Loucy (cell line): ENCODE data around the gene SLC35F6.

Experiments used
- CTCF ChIP-seq: fragments of 200-600 bp; sonication (generic); conservative IDR thresholded peaks from 2 replicates; pipeline ENCODE4 v1.5.1; 2014; ENCODE audit warnings: mild to moderate bottlenecking, antibody characterized with exemption, low read length
- EZH2phosphoT487 ChIP-seq: fragments of 200-600 bp; IDR thresholded peaks from 2 replicates; pipeline ENCODE4 v1.6.1; 2018; ENCODE audit warnings: antibody characterized with exemption, mild to moderate bottlenecking, moderate library complexity, borderline replicate concordance

DNA sequence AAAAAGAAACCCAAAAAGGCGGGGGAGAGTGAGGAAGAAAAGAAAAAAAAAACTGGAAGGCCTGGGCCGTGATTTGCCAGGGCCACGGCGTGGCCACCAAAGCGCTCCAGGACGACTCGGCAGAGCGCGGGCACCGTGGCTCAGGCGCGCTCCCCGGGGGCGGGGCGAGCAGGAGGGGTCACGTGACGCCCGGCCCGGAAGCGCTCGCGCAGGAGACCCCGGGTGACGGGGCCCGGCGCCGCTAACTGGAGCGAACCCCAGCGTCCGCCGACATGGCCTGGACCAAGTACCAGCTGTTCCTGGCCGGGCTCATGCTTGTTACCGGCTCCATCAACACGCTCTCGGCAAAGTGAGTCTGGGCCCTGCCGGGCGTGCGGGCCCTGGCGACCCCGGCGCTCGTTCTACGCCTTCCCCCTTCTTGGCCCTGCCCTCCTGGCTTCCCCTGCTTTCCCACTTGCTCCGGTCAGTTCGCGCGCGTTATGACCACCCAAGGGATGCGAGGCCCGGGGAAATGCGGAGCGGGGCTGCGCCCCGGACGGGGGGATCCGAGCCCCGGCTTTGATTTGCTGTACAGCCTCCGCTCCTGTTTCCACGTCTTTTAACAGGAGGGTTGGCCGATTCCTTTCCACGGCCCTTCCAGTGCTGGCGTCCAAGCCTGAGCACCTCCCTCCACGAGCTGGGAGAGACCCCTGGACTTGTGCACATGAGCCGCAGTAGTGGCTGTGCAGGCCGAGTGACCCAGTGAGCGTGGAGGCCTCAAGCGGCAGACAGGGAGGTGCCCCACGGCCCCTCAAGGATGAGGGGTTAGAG is at the start of gene SLC35F6:
- TF ChIP-seq CTCF (no peak), EZH2phosphoT487 (no peak)
